Smooth muscle cell of the umbilical artery (primary cell): ENCODE results near the gene IFT20. TPM values are rescaled to one million over a fixed set of nuclear protein-coding genes. Genes with fewer than 3 reads are reported as not detected.

Experiments used
- total RNA-seq: library from RNA; depleted of rRNA; stranded (reverse); fragments of >200 nt; gene quantifications from 2 replicates; pipeline ENCODE4 v1.2.3, GENCODE V29; 2014

The IFT20 gene, protein sequence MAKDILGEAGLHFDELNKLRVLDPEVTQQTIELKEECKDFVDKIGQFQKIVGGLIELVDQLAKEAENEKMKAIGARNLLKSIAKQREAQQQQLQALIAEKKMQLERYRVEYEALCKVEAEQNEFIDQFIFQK
- 54.5 and 101 TPM in 2 replicates for total RNA-seq

DNA sequence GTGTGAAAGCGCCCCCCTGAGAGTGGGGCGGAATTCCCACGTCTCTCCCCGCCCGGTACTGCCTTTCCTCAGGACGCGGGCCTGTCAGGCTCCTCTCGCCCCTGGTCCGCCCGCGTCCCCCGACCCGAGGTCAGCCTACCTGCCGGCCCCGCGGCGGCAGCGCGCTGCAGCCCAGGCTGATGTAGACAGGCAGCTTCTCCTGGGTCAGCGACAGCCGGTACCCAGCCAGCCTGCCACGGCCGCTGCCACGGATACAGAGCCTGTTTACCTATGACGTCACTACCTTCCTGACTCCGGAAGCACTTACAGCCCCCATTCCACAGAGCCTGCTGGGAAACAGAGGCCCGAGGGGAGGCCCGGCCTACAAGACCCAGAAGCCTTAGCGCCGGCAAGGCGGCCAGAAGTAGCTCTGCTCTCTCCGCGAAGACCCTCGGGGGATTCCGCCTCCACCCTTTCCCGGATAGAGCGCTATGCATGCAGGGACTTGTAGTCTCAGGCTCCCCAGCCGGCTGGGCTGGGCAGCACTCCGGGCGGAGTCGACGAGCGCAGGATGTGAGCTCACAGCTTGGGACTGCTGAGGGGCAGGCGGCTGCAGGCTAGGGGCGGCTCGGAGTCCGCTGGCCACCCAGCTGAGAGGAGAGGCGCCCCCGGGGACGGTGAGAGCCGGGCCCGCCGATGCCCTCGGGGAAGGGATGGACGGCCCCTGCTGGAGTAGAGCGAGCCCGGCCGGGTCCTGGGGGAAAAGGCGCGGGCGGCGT, at the start of gene IFT20, which contains the start of gene TNFAIP1:
TSS of gene IFT20 (minus strand) at position 272 of the 758 bp plus-strand sequence. CDS start 3,487 bp downstream, outside the sequence.
TSS of gene TNFAIP1 (plus strand) at position 561 of the 758 bp plus-strand sequence. CDS start 3,761 bp downstream, outside the sequence.

GRCh38 chr17:28371245-28372202, 36.3 kb upstream of the IFT20 start, which contains the start of gene SARM1:
TSS of gene SARM1 (plus strand) at chr17:28371694. CDS start at chr17:28372033, 339 bp downstream.

DNA sequence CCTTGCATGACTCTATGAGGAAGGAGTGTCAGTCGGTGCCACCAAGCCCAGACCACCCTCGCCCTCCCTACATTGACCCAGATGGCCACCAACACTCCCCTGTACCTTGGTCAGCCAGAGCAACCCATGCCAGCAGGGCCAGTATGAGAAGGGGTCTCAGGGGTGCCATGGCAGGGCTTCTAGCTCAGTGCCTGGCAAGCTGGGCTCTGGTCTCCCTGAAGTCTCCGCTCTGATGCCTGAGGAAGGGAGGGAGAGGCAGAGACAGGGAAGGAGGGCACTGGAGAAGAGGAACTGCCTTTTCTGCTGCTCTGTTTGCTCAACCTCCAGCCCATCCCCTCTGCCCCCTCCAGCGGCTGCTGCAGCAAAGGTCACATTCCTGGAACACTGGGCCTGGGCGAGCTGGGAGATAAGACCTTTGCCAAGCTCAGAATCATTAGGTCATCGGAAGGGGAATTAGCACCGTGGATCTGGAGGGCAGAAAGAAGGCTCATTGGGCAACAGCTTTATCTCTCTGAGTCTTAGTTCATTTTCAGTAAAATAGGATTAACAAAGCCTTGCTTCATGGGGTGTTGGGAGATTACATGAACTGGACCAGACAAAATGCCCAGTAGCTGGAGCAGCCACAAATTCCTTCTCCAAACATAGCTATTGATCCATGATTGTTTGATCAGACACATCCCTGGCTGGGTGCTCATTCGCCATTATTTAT, 34.9 kb upstream of the IFT20 start, which contains the start of gene VTN:
TSS of gene VTN (minus strand) at position 273 of the 709 bp plus-strand sequence. CDS start at position 169, 104 bp downstream.

GRCh38 chr17:28364665-28365363, 29.5 kb upstream of the IFT20 start, which contains the start of gene SEBOX:
TSS of gene SEBOX (minus strand) at chr17:28365199. CDS start at chr17:28365151, 48 bp downstream.

DNA sequence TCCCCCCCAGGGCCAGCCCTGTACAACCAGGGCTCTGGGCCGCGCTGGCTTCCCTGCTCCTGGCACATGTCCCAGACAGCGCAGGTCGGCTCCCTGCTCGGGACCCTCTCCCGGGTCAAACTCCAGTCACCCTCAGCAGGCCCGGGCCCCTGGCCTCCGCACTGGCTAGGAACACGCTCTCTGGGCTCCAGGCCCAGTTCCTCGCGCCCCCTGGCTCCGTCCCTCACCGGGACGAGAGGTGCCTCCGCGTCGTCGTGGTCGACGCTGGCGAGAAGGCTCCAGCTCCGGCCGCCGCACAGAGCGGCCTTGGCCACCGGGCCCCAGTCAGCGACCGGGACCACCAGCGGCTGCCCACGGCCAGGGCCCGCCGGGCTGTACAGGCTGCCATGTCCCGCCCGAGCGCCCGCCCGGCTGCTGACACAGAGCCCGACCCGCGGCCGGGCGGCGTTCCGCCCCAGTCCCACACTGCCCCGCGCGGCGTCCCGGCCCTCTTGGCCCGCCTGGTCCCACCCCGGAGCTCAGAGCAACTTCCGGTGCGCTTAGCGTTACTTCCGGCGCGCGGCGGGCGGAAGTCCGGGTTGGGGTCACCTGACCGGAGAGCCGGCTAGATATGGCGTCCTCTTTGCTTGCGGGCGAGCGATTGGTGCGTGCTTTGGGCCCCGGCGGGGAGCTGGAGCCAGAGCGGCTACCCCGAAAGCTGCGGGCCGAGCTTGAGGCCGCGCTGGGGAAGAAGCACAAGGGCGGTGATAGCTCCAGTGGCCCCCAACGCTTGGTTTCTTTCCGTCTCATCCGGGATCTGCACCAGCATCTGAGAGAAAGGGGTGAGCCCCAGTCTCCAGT, 22.0 kb upstream of the IFT20 start, which contains the start of gene POLDIP2:
TSS of gene POLDIP2 (minus strand) at position 467 of the 840 bp plus-strand sequence. CDS start at position 388, 79 bp downstream.

DNA sequence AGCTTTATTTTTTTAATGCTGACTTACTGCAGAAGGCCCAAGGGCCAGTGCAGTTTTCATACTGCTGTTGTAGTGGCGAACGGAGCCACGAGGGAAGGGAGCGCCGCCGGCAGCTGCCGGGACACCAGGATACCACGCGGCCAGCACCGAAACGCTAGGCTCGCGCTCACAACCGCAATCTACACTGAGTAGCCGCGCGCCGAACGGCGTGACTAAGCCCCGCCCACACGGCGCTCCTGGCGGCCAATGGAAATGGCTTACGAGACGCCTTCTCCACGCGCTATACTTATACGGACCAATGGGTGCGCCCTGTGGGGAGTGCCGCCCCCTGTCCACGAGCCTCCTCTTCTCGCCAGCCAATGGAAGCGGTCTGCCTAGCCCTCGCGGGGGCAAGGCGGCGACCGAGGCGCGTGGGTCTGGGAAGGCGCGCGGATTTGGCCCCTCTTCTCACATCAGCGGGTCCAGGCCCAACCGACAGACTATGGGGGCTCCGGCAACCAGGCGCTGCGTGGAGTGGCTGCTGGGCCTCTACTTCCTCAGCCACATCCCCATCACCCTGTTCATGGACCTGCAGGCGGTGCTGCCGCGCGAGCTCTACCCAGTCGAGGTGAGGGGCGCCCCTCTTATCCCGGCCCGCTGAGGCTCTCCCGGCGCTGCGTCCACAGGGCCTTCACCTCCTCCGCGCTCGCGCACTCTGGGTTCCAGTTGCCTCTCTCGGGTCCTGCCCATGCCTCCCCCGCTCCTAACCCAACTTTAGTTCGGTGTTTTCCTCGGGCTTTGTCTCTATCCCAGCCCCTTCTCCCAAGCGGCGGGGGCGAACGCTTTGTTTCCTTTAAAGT, 16.3 kb downstream of the IFT20 start, which contains the start of gene TMEM97:
TSS of gene TMEM97 (plus strand) at position 442 of the 839 bp plus-strand sequence. CDS start at position 482, 40 bp downstream.

Other genes starting within 250 kb of the IFT20 start
- 8.0 and 22.3 TPM in 2 replicates for gene TMEM97, start 16.3 kb downstream of the IFT20 start, total RNA-seq
- 25.2 and 52.2 TPM in 2 replicates for gene TNFAIP1, start 289 bp upstream of the IFT20 start, total RNA-seq
- gene POLDIP2, start 22.1 kb upstream of the IFT20 start, total RNA-seq = 61.2 and 74.0 TPM in 2 replicates
- not detected in 2 replicates for gene SEBOX, start 29.7 kb upstream of the IFT20 start, total RNA-seq
- gene VTN, start 34.8 kb upstream of the IFT20 start, total RNA-seq = 3.4 and 51.4 TPM in 2 replicates
- 16.6 and 21.8 TPM in 2 replicates for gene SARM1, start 36.2 kb upstream of the IFT20 start, total RNA-seq
- 10.1 and 12.1 TPM in 2 replicates for gene SLC46A1, start 70.7 kb upstream of the IFT20 start, total RNA-seq
- gene SLC13A2, start 138.2 kb upstream of the IFT20 start, total RNA-seq = not detected in 2 replicates
- not detected in 2 replicates for gene FOXN1, start 170.9 kb upstream of the IFT20 start, total RNA-seq
- 26.7 and 31.0 TPM in 2 replicates for gene UNC119, start 217.2 kb upstream of the IFT20 start, total RNA-seq
- gene PIGS, start 236.1 kb upstream of the IFT20 start, total RNA-seq = 107 and 165 TPM in 2 replicates
- gene ALDOC, start 241.4 kb upstream of the IFT20 start, total RNA-seq = 139 and 187 TPM in 2 replicates